ENCODE data around the gene OPHN1. TPM values are rescaled to one million over a fixed set of nuclear protein-coding genes. Genes with fewer than 3 reads are reported as not detected.

Gene OPHN1
- total RNA-seq, 2 donors from 2014 or later: 2.3 to 4.3 TPM

DNA sequence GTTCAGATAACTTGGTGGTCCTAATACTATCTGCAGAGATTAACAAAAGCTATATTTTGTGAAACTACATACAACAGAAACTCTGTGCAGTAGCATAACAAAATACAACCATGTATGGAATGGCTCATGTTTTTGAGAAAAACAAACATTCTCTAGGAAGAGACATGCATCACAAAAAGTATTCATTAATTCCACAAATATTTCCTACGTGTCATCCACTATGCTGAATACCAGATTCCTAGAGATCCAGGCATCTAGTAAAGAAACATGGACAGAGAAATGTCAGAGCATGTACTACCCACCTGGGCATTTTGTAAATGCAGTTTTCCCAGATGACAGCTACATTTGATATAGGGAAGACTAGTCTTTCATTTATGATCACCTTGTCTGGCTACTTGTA lies 248.1 kb downstream of the OPHN1 start:
- 67 to 70% methylated on average over 1 of the region's 1 CpG for WGBS, 2 donors
- H3K9me3 ChIP-seq: no peaks in the 10 kb centered on the region
- H3K4me1 ChIP-seq: no peaks in the 10 kb centered on the region
- no peak for TF ChIP-seq POLR2A (IDR thresholded peaks at IDR 0.05)
- TF ChIP-seq, protein P1, sequence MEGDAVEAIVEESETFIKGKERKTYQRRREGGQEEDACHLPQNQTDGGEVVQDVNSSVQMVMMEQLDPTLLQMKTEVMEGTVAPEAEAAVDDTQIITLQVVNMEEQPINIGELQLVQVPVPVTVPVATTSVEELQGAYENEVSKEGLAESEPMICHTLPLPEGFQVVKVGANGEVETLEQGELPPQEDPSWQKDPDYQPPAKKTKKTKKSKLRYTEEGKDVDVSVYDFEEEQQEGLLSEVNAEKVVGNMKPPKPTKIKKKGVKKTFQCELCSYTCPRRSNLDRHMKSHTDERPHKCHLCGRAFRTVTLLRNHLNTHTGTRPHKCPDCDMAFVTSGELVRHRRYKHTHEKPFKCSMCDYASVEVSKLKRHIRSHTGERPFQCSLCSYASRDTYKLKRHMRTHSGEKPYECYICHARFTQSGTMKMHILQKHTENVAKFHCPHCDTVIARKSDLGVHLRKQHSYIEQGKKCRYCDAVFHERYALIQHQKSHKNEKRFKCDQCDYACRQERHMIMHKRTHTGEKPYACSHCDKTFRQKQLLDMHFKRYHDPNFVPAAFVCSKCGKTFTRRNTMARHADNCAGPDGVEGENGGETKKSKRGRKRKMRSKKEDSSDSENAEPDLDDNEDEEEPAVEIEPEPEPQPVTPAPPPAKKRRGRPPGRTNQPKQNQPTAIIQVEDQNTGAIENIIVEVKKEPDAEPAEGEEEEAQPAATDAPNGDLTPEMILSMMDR (IDR thresholded peaks at IDR 0.05): no peak
- H3K27me3 ChIP-seq: no peaks in the 10 kb centered on the region
- ATAC-seq (no peak), DNase-seq (no peak)
- intact Hi-C loops (cut with DNase I): no loop called here
- no peaks in the 10 kb centered on the region for H3K36me3 ChIP-seq (replicated peaks in 1 of 2; ENCODE audit: insufficient read depth in 1 of 2, low read depth in 2 of 2)
- no peak overlapping the region for H3K4me3 ChIP-seq
- H3K27ac ChIP-seq: no peak overlapping the region

GRCh38 chrX:68183612-68184214 lies 249.6 kb downstream of the OPHN1 start:
- 37 to 58% methylated on average over 4 of the region's 4 CpGs for WGBS, 2 donors
- intact Hi-C loops (cut with DNase I): no loop called here
- Histone ChIP-seq H3K4me1 (no peaks in the 10 kb centered on the region), H3K4me3 (no peak overlapping the region), H3K9me3 (no peaks in the 10 kb centered on the region), H3K27me3 (no peaks in the 10 kb centered on the region), H3K36me3 (replicated peaks in 1 of 2; ENCODE audit: insufficient read depth in 1 of 2, low read depth in 2 of 2) (no peaks in the 10 kb centered on the region), H3K27ac (no peak overlapping the region)
- ATAC-seq: no peak
- no peak for DNase-seq
- TF ChIP-seq, protein P1 (IDR thresholded peaks at IDR 0.05): peak in 5 of 7 experiments; percentile 11 to 44 (median 20)
- no peak for TF ChIP-seq POLR2A (IDR thresholded peaks at IDR 0.05)

- 82 to 87% methylated on average over 2 of the region's 2 CpGs for WGBS, 2 donors
Observed at GRCh38 chrX:68180579-68180978, 252.7 kb downstream of the OPHN1 start.

GRCh38 chrX:68179355-68179754 lies 253.9 kb downstream of the OPHN1 start:
- WGBS, 2 donors: 86 to 93% methylated on average over 1 of the region's 1 CpG

More at GRCh38 chrX:68180579-68180978, 252.7 kb downstream of the OPHN1 start:
- DNase-seq: no peak
- Histone ChIP-seq H3K27me3 (no peaks in the 10 kb centered on the region), H3K36me3 (replicated peaks in 1 of 2; ENCODE audit: insufficient read depth in 1 of 2, low read depth in 2 of 2) (no peaks in the 10 kb centered on the region), H3K9me3 (no peaks in the 10 kb centered on the region), H3K4me1 (no peaks in the 10 kb centered on the region), H3K4me3 (no peak overlapping the region), H3K27ac (no peak overlapping the region)
- intact Hi-C loops (cut with DNase I): no loop called here
- no peak for TF ChIP-seq POLR2A (IDR thresholded peaks at IDR 0.05)
- TF ChIP-seq, protein P1 (IDR thresholded peaks at IDR 0.05): no peak
- no peak for ATAC-seq

More at GRCh38 chrX:68179355-68179754, 253.9 kb downstream of the OPHN1 start:
- H3K4me1 ChIP-seq: no peaks in the 10 kb centered on the region
- ATAC-seq (no peak), DNase-seq (no peak)
- H3K36me3 ChIP-seq (replicated peaks in 1 of 2; ENCODE audit: insufficient read depth in 1 of 2, low read depth in 2 of 2): no peaks in the 10 kb centered on the region
- no peak overlapping the region for H3K4me3 ChIP-seq
- H3K27me3 ChIP-seq: no peaks in the 10 kb centered on the region
- H3K27ac ChIP-seq: no peak overlapping the region
- H3K9me3 ChIP-seq: no peaks in the 10 kb centered on the region
- intact Hi-C loops (cut with DNase I): no loop called here
- TF ChIP-seq, protein P1 (IDR thresholded peaks at IDR 0.05): no peak
- no peak for TF ChIP-seq POLR2A (IDR thresholded peaks at IDR 0.05)
